Measurements from ENCODE around the gene SSBP4.

SSBP4 gene

DNA sequence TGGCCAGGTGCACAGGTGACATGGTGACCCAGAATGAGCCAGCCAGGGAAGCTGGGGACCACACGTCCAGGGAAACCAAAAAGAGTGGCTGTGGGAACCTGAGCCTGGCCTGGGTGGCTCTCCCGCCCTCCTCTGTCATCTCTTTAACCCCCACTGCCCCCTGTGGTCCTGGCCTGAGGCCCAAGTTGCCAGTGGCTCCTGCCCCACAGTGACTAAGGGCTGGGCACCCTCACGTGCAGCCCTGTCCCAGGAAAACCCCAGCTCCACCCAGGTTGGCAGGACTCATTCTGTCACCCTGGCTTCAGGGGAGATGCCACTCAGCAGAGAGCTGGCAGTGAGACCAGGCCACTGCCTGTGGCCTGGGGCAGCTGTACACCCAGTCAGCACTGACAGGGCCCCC, 49.3 kb downstream of the SSBP4 start:
- DNase-seq (ENCODE audit: low read depth in 2 of 2) = no peak

DNA sequence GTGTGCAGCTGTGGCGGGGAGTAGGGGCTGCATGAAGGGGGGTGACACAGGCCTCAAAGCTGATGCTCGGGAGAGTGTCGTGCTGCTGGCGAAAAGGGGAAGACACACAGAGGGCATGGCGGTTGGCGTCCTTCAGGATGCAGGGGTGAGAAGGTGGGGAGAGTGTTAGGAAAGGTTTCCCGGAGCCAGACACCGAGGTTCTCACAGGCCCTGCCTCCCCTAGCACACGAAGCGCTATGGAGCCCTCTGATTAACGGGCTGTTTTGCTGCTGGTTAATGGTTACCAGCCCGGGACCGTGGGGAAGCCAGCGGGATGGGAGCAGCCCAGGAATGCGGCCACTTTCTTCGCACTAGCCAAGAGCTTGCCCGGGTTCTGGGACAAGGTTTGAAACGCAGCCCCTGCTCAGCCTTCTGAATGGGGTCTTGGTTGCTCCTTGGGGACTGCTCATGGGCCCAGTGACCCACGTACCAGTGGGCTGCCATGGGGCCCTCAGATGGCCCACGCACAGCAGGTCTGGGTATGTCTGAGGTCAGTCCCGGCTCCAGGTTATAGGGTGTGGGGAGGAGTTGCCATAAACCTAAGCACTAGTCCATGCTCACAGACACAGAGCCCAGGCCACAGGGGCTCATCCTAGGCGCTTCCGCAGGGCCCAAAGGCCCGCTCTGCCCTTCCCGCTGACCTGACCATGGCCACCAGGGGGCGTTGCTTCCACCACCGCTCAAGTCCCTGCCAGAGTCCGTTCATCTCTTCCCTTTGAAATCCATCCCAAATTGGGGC, 50.1 kb downstream of the SSBP4 start:
- peak; percentile 28 to 53 for DNase-seq (ENCODE audit: low read depth in 2 of 2)

DNA sequence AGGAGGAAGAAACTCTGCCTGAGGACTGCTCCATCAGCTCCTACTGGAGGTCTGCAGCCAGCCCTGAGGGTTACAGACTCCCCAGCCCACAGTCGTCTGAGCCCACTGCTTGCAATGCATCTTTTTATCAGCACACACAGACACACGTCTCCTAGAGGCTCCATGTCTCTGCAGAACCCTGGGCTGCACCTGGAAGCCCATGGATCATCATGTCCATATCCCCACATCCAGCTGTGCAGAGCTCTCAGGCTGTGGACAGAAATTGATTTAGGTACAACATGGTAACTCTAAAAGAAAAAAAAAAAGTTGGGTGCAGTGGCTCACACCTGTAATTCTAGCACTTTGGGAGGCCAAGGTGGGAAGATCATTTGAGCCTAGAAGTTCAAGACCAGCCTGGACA, 51.6 kb downstream of the SSBP4 start:
- no peak for DNase-seq (ENCODE audit: low read depth in 2 of 2)

DNA sequence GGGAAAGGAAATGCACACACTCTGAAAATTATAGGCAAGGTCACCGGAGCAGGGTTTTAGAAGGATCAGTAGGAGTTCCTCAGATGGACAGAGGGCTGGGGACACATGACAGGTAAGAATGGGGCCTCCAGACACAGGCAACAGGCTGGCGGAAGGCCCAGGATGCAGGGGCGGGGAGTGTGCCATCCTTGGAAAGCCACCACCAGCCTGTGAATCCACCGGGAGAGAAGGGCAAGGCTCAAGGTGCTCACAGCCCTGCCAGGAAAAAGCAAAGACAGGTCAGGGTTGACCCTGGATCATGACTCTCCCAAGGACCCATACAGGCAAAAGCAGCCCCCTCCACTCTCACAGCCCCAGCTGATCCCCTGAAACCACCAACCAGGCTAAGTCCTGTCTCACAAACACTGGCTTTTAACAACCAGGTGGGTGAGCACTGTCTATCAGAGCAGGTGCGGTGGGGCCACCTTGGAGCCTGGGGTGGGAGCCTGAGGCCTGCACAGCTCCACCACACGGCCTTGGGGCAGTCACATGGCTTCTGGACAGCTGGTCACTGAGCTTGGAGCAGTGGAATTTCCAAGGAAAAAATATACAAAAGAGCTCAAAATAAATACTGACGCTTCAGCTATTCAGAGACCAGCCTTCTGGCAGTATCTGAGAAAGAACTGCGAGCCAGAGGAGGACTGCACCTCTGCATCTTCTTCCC, 54.0 kb downstream of the SSBP4 start:
- no peak for DNase-seq (ENCODE audit: low read depth in 2 of 2)

- no peak for DNase-seq (ENCODE audit: low read depth in 2 of 2)
Measured at GRCh38 chr19:18473706-18474087, 54.5 kb downstream of the SSBP4 start.

DNA sequence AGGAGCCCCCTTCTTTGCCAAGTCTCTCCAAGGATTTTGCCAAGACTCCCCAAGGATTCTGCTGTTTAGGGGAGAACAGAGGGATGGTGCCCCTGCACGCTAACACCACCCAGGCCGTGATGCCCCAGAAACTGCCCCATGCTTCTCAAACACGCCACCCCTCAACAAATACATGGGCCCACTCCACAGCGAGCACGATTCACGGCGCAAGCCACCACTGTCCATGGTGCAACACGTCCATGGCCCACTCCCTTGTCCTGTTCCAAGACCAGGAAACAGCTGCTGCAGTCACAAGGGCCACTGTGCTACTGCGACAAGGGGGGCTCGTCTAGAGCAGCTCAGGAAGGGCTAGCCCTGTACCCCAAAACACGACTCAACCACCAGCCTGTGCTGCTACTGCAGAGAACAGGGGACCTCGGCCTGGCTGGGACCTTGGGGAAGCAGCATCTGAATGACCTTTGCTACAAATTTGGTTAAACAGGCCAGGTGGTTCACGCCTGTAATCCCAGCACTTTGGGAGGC, 55.2 kb downstream of the SSBP4 start:
- no peak for DNase-seq (ENCODE audit: low read depth in 2 of 2)

DNA sequence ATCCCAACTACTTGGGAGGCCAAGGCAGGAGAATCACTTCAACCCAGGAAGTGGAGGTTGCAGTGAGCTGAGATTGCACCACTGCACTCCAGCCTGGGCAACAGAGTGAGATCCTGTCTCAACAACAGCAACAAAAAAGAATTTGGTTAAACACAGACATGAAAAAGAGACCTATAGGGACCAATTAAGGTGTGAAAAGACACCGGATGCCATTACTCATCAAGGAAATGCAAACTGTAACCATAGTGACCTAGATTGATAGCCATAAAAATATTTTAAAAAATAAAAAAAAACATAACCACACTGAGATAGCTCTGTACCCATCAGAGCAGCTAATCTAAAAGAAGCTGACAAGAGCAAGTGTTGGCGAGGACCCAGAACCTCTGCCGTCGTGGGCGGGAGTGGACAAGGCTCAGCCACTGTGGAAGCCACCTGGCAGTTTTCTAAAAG, 55.8 kb downstream of the SSBP4 start:
- DNase-seq (ENCODE audit: low read depth in 2 of 2) = no peak

DNA sequence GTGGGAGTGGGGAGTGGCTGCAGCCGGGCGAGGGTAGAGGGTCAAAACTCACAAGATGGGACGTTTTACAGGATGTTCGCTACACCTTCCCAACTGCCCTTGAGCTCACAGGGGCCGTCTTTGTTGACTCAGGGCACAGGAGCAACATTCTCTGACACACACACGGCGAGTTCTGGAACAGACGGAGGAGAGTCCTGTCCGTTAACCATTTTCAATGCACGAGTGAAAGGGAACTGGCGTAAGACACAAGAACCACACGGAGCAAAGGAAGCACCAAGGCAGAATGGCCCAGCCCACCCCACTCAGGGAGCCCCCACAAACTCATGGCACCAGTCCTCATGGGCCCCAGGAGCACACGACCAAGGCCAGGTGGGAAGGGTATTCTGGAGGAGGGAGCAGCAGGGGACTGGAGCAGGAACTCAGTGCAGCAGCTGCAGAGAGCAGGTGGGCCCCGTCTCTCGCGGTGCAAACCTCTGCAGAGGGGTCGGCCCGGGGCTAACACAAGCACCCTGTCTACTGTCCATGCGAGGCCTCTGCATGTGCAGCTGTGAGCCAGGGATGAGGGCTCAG, 56.6 kb downstream of the SSBP4 start:
- no peak for DNase-seq (ENCODE audit: low read depth in 2 of 2)

GRCh38 chr19:18476507-18477041, 57.4 kb downstream of the SSBP4 start:
- no peak for DNase-seq (ENCODE audit: low read depth in 2 of 2)

- no peak for DNase-seq (ENCODE audit: low read depth in 2 of 2)
Measured at GRCh38 chr19:18477042-18477779, 58.0 kb downstream of the SSBP4 start.

GRCh38 chr19:18477974-18478373, 58.8 kb downstream of the SSBP4 start:
- no peak for DNase-seq (ENCODE audit: low read depth in 2 of 2)

GRCh38 chr19:18478545-18479311, 59.5 kb downstream of the SSBP4 start:
- DNase-seq (ENCODE audit: low read depth in 2 of 2) = no peak

DNA sequence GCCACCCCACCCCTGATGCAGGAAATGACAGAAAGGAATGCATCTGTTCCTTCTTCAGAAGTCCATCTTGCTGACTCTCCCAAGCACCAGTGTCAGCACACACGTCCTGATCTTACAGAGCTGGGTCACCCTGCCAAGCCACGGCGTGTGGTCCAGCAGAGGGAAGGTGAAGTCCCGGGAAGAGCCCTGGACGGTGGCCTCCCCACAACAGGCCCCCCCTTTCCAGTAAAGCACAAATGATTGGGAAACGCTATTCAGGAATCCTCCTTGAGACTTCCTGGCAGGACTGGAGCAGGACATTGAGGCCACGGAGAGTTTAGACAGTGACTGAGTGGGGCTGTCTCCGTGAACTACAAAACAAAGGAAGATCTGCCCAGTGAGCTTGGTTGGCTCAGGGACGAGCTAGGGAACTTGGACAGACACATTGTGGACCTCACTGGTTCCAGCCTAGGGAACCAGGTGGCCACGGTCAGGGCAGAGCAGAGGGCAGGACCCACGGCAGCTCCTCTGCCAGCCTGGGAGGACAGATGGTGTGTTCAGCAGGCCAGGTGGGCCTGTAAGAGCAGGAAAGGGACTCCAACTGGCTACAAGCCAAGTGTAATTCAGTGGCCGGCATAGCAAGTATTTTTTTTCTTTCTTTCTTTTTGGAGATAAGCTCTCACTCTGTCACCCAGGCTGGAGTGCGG, 61.0 kb downstream of the SSBP4 start:
- DNase-seq (ENCODE audit: low read depth in 2 of 2) = no peak

DNA sequence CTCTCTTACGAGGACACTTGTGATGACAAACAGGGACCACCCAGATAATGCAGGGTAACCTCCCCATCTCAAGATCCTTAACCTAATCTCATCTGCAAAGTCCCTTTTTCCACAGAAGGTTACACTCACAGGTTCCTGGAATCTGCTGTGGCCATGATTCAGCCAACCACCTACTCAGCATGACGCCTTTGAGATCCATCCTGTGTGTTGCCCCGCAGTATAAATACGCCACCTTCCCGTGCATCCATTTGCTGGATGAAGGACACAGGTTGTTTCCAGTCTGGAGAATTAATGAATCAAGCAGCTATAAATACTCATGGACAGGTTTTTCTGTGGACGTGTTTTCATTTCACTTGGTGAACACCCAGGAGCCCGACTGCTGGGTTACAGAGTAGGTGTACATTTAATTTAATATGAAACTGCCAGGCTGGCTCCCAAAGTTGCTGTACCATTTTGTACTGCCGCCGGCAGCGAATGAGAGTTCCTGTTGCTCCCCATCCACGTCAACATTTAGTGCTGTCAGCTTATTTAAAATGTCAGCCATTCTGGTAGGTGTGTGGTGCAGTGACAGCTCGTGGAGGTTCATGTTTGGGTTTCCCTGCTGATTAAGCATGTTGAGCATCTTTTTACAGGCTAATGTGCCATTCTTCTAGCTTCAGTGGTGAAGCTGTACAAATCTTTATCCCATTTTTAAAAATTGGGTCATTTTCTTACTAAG, 62.5 kb downstream of the SSBP4 start:
- no peak for DNase-seq (ENCODE audit: low read depth in 2 of 2)

DNA sequence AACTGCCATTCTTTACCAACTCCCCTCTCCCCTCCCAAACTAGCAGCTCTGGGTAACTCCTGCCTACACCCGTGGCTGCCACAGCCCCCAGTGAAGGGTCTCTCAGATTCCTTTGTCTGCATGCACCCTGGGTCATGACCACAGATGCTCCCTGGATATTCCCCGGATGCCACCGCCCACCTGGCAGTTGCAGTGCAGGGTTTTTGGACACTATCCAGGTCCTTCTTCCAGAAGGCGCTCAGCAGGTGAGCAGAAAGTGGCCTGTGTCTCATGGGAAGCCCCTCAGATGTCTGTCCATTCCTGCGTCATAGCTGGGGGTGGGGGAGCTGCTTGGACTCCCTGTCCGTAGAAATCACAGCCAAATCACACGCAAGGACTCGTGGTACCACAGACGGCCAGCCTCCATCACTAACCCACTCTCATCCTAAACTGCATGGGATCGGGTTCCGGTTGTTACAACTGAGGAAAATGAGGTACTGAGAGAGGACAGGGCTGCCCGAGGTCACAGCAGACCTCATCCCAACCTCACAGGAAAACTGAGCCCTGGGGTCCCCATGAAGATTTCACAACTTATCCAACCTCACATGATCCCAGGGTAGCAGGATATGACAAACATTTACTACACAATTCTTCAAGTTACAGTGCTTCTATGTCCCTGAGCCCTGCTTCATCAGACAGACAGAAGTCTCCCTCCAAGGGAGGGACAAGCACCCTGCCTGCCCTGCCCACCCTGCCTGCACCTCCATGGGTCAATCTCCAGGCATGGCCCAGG, 64.1 kb downstream of the SSBP4 start:
- no peak for DNase-seq (ENCODE audit: low read depth in 2 of 2)
